ENCODE data around the gene TMEM272. TPM values are rescaled to one million over a fixed set of nuclear protein-coding genes. Genes with fewer than 3 reads are reported as not detected.

TMEM272 gene
- total RNA-seq, 1 donor from 2014 or later, result 0.12 TPM

DNA sequence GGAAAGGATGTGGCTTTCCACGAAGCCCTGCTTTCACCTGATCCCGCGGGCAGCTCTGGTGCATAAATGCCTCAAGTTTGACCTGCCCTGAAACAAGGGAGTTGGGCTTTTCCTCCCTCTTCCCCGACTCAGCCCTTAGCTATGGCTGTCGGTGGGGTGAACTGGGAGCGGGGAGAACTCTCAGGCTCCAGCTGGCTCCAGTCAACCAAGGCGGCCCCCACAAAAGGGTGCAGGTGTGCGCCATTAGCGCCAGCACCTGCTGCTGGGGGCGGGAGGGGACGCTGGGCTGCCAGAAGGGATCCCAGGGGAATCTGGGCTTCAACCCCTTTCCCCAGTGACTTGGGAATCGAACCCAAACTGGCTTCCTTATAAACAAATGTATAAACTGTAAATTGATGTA lies 33.9 kb downstream of the TMEM272 start:
- Mint-ChIP-seq H3K27ac (ENCODE audit: unreplicated experiment) (no peak overlapping the region), H3K4me1 (ENCODE audit: low read depth) (peaks cover 12% of the 10 kb centered on the region), H3K9me3 (ENCODE audit: low read depth) (no peaks in the 10 kb centered on the region), H3K27me3 (ENCODE audit: low read depth) (no peaks in the 10 kb centered on the region), H3K36me3 (ENCODE audit: low read depth) (no peaks in the 10 kb centered on the region), H3K4me3 (ENCODE audit: unreplicated experiment) (no peak overlapping the region)
- no peak for DNase-seq (ENCODE audit: low spot score)
- TF ChIP-seq, protein P1, sequence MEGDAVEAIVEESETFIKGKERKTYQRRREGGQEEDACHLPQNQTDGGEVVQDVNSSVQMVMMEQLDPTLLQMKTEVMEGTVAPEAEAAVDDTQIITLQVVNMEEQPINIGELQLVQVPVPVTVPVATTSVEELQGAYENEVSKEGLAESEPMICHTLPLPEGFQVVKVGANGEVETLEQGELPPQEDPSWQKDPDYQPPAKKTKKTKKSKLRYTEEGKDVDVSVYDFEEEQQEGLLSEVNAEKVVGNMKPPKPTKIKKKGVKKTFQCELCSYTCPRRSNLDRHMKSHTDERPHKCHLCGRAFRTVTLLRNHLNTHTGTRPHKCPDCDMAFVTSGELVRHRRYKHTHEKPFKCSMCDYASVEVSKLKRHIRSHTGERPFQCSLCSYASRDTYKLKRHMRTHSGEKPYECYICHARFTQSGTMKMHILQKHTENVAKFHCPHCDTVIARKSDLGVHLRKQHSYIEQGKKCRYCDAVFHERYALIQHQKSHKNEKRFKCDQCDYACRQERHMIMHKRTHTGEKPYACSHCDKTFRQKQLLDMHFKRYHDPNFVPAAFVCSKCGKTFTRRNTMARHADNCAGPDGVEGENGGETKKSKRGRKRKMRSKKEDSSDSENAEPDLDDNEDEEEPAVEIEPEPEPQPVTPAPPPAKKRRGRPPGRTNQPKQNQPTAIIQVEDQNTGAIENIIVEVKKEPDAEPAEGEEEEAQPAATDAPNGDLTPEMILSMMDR (IDR thresholded peaks at IDR 0.05), result no peak

DNA sequence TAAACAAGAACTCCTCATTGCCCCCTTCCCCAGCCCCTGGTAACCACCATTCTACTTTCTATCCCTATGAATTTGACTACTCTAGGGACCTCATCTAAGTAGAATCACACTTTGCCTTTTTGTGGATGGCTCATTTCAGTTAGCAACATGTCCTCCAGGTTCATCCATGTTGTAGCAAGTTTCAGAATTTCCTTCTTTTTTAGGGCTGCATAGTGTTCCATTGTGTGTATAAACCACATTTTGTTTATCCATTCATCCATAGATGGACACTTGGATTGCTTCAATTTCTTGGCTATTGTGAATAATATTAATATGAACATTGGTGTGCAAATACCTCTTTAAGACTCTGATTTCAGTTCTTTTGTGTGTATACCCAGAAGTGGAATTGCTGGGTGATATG lies 36.2 kb downstream of the TMEM272 start:
- no peaks in the 10 kb centered on the region for H3K9me3 Mint-ChIP-seq (ENCODE audit: low read depth)
- H3K36me3 Mint-ChIP-seq (ENCODE audit: low read depth), result no peaks in the 10 kb centered on the region
- H3K4me3 Mint-ChIP-seq (ENCODE audit: unreplicated experiment), result no peak overlapping the region
- TF ChIP-seq, protein P1 (IDR thresholded peaks at IDR 0.05), result no peak
- no peak for DNase-seq (ENCODE audit: low spot score)
- H3K27me3 Mint-ChIP-seq (ENCODE audit: low read depth), result no peaks in the 10 kb centered on the region
- H3K4me1 Mint-ChIP-seq (ENCODE audit: low read depth), result peaks cover 18% of the 10 kb centered on the region
- no peak overlapping the region for H3K27ac Mint-ChIP-seq (ENCODE audit: unreplicated experiment)

DNA sequence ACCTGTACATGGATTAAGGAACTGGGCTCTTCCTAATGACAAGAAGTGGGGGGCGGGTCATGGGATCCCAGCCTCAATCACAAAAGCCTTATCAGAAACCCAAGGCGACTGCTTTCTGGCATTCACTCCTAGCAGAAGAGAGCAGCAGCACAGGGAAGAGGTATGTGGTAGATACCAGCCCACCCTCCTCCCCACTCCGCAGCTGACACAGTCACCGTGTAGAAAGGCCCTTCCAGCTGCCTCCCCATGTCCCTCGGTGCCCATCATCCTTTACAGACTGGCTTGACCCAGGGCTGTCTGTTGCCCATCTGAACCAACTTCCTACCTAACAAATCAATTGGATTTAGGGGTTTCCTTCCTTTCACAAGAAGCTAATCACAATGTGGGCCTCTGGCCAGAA lies 37.9 kb downstream of the TMEM272 start:
- Mint-ChIP-seq H3K36me3 (ENCODE audit: low read depth) (no peaks in the 10 kb centered on the region), H3K27ac (ENCODE audit: unreplicated experiment) (no peak overlapping the region), H3K9me3 (ENCODE audit: low read depth) (no peaks in the 10 kb centered on the region), H3K4me3 (ENCODE audit: unreplicated experiment) (no peak overlapping the region), H3K27me3 (ENCODE audit: low read depth) (no peaks in the 10 kb centered on the region), H3K4me1 (ENCODE audit: low read depth) (peaks cover 31% of the 10 kb centered on the region)
- no peak for DNase-seq (ENCODE audit: low spot score)
- TF ChIP-seq, protein P1 (IDR thresholded peaks at IDR 0.05), result no peak

DNA sequence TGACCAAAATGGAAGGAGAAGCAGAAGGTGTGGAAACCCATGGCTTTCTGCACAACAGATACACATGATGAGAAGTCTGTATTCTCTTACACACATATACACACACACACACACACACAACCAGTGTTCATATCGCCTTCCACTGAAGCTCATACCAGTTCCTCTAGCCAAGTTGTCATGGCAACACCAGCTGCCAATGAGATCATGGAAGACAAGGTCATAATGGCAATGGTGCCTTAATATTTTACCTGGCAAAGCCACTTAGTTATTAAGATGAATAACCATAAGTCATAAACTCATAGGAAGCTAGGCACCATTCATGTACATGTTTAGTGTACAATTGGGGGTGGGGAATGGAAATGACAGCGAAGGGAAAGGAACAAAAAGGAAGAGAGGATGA lies 38.4 kb downstream of the TMEM272 start:
- TF ChIP-seq, protein P1 (IDR thresholded peaks at IDR 0.05), result no peak
- no peaks in the 10 kb centered on the region for H3K27me3 Mint-ChIP-seq (ENCODE audit: low read depth)
- no peak overlapping the region for H3K4me3 Mint-ChIP-seq (ENCODE audit: unreplicated experiment)
- no peaks in the 10 kb centered on the region for H3K36me3 Mint-ChIP-seq (ENCODE audit: low read depth)
- no peaks in the 10 kb centered on the region for H3K9me3 Mint-ChIP-seq (ENCODE audit: low read depth)
- H3K4me1 Mint-ChIP-seq (ENCODE audit: low read depth), result peaks cover 35% of the 10 kb centered on the region
- H3K27ac Mint-ChIP-seq (ENCODE audit: unreplicated experiment), result no peak overlapping the region
- no peak for DNase-seq (ENCODE audit: low spot score)

DNA sequence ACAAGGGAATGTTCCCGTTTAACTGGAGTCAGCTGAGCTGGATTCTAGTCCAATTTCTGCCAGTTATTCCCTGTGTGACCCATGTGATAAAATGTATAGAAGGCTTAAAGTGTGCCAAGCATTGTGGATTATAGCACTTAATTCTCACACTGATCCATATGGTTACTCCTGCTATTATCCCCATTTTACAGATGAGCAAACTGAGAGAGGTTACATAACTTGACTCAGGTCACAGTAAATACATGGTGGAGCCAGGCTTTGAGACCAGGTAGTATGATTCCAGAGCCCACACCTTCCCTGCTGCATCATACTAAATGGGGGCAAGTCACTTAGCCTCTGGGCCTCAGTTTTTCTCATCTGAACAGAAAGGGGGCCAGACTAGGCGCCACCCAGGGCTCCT lies 39.1 kb downstream of the TMEM272 start:
- no peaks in the 10 kb centered on the region for H3K36me3 Mint-ChIP-seq (ENCODE audit: low read depth)
- H3K4me1 Mint-ChIP-seq (ENCODE audit: low read depth), result peaks cover 38% of the 10 kb centered on the region
- TF ChIP-seq, protein P1 (IDR thresholded peaks at IDR 0.05), result no peak
- DNase-seq (ENCODE audit: low spot score), result no peak
- H3K4me3 Mint-ChIP-seq (ENCODE audit: unreplicated experiment), result no peak overlapping the region
- no peaks in the 10 kb centered on the region for H3K9me3 Mint-ChIP-seq (ENCODE audit: low read depth)
- no peaks in the 10 kb centered on the region for H3K27me3 Mint-ChIP-seq (ENCODE audit: low read depth)
- H3K27ac Mint-ChIP-seq (ENCODE audit: unreplicated experiment), result no peak overlapping the region
